Measurements from ENCODE around the gene AKNA.

AKNA gene

DNA sequence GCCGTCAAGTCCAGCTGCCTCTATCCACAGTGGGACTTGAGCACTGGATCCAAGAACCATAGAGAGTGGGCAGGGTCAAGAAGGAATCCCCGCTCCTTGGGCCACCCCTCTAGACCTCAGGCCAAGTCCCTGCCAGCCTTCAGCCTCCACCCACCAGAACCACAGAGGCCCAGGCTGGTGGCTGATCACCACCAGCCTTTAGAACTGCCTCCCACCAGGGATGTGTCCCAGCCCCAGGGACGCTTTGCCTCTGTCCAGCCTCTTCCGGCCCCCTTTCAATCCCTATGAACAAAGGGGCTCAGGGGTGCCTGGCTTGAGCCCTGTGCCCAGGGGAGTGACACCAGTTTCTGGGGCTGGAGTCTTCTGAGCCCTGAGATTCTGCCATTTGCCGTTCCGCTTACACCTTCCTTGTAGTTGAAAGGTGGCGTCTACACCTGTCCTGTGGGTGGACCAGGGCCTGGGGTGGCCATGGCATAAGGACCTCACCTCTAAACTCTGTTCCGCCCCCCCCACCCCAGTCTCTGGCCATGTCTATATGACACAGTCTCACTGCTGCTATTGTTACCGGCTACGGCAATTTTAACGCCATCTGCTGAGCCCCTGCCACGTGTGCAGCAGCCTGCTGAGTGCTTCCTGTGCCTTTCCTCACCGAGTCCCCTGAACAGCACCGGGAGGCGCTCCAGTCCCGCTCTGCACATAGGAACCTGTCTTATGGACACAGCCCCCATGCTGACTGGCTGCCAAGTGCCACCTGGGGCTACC lies 100.6 kb downstream of the AKNA start:
- TF ChIP-seq, protein P1, sequence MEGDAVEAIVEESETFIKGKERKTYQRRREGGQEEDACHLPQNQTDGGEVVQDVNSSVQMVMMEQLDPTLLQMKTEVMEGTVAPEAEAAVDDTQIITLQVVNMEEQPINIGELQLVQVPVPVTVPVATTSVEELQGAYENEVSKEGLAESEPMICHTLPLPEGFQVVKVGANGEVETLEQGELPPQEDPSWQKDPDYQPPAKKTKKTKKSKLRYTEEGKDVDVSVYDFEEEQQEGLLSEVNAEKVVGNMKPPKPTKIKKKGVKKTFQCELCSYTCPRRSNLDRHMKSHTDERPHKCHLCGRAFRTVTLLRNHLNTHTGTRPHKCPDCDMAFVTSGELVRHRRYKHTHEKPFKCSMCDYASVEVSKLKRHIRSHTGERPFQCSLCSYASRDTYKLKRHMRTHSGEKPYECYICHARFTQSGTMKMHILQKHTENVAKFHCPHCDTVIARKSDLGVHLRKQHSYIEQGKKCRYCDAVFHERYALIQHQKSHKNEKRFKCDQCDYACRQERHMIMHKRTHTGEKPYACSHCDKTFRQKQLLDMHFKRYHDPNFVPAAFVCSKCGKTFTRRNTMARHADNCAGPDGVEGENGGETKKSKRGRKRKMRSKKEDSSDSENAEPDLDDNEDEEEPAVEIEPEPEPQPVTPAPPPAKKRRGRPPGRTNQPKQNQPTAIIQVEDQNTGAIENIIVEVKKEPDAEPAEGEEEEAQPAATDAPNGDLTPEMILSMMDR (conservative IDR thresholded peaks at IDR 0.05) = 0 out of 2 replicates have a peak, but pooled peaks have one; percentile 9
- no peak overlapping the region for H3K27ac ChIP-seq

DNA sequence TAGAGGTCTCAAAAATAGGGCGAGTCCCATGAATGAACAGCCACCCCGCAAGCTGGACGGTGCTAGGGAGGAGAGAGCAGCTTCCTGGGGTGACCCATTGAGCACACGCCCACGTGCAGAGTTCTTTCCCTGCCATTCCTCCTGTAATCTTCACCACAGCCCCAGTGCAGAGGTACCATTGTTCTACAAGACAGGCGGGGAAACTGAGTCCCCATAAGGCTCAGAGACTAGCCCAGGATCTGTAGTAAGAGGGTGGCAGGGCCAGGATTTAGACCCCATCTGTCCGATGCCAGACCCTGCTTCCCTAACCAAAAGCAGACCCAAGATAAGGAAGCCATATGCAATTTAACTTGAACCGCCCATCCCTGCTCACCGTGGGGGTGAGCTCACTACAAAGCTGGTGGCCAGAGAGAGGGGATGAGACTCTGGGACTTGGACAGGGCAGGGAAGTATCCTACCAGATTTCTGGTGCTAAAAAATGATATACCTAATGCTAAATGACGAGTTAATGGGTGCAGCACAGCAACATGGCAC lies 101.6 kb downstream of the AKNA start:
- TF ChIP-seq, protein P1 (conservative IDR thresholded peaks at IDR 0.05) = no peak
- H3K27ac ChIP-seq = no peak overlapping the region

DNA sequence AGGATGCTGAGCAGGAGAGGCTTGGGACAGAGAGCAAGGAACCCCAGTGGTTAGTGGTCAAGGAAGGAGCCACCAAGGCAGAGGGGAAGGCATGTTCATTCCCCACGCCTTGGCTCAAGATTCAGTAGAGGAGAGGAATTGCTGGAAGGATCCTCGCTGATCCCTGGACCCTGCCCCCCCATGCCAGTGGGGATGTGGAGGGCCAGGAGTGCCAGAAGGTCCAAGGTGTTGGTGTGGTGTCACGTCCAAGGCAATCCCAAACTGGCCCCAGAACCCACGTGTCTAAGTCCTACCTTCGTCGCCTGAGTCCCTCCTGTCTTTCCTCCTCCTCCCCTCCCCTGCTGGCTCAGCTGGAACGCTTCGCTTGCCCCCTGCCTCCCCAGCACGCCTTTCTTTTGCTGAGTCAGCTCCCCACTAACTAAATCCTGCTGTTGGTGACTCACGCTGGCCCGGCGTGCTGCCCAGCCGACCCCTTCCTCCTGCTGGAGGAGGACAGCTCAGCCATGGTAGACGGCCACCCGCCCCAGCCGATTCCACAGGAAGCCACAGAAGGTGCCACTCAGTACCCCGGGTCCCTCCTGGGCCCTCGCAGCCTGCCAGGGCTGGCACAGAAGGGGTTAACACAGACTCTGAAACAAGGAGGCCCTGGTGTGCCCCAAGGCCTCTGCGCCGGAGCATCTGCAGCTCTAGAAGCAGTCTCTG lies 102.5 kb downstream of the AKNA start:
- TF ChIP-seq, protein P1 (conservative IDR thresholded peaks at IDR 0.05) = no peak
- H3K27ac ChIP-seq = no peak overlapping the region

DNA sequence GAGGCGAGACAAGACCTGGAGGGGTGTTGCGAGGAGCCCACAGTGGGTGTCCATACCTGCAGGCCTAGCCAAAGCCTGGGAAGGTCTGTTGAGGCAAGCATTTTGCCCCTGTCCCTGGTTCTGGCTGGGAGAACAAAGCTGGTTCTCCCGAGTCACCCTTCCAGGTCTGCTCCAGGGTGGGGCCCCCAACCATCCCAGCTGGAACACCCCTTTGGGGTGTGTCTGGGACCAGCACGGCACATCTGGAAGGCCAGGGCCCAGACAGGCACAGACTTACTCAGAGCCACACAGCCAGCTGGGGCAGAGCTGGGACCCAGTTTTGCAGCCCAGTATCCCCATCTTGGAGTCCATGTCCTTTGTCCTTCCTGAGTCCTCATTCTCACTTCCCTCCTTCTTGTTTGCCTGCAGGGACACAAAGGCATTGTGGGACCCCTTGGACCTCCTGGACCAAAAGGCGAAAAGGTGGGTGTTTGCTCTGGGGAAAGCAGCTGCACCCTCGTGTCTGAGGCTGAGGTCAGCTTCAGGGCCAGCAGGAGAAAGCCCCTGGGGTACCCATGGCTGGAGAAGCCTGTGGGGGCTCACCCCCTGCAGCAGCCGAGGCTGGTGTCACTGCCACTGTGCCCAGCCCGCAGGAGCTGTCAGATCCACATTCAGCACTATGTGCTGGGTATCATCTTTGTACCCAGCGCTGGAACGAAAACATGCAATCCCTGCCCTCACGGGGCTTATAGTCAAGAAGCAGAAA lies 103.3 kb downstream of the AKNA start:
- TF ChIP-seq, protein P1 (conservative IDR thresholded peaks at IDR 0.05) = no peak
- no peak overlapping the region for H3K27ac ChIP-seq
